Chondrocyte (in vitro differentiated cells): ENCODE results near the gene RNU7-1. TPM values are rescaled to one million over a fixed set of nuclear protein-coding genes. Genes with fewer than 3 reads are reported as not detected.

Experiments used
- DNase-seq: peaks from one replicate; pipeline ENCODE4 v3.0.0; 2021; ENCODE audit warnings: mixed read lengths, low spot score
- H3K27ac Mint-ChIP-seq: one replicate; pipeline ENCODE4 v1.8.0; 2021; ENCODE audit warnings: mild to moderate bottlenecking, moderate library complexity, mixed read lengths; ENCODE audit not compliant: unreplicated experiment
- H3K27me3 Mint-ChIP-seq: 2 replicates; pipeline ENCODE4 v1.8.0; 2021; ENCODE audit warnings: low read depth, mixed read lengths
- H3K36me3 Mint-ChIP-seq: 2 replicates; pipeline ENCODE4 v1.8.0; 2021; ENCODE audit warnings: low read depth, mixed read lengths
- H3K4me1 Mint-ChIP-seq: 2 replicates; pipeline ENCODE4 v1.8.0; 2021; ENCODE audit warnings: low read depth, mild to moderate bottlenecking, mixed read lengths
- H3K4me3 Mint-ChIP-seq: one replicate; pipeline ENCODE4 v1.8.0; 2021; ENCODE audit warnings: mild to moderate bottlenecking, moderate library complexity, mixed read lengths; ENCODE audit not compliant: unreplicated experiment
- H3K9me3 Mint-ChIP-seq: 2 replicates; pipeline ENCODE4 v1.8.0; 2021; ENCODE audit warnings: low read depth, mixed read lengths
- CTCF ChIP-seq: fragments of 200-600 bp; sonication (generic); IDR thresholded peaks from 2 replicates; pipeline ENCODE4 v1.5.0; 2021; ENCODE audit warnings: antibody characterized with exemption, mild to moderate bottlenecking, moderate library complexity
- total RNA-seq: library from RNA; stranded (reverse); gene quantifications from 3 replicates; pipeline ENCODE4 v1.2.1, GENCODE V29; 2021

Gene RNU7-1
- total RNA-seq, 1 donor from 2014 or later, result not detected

DNA sequence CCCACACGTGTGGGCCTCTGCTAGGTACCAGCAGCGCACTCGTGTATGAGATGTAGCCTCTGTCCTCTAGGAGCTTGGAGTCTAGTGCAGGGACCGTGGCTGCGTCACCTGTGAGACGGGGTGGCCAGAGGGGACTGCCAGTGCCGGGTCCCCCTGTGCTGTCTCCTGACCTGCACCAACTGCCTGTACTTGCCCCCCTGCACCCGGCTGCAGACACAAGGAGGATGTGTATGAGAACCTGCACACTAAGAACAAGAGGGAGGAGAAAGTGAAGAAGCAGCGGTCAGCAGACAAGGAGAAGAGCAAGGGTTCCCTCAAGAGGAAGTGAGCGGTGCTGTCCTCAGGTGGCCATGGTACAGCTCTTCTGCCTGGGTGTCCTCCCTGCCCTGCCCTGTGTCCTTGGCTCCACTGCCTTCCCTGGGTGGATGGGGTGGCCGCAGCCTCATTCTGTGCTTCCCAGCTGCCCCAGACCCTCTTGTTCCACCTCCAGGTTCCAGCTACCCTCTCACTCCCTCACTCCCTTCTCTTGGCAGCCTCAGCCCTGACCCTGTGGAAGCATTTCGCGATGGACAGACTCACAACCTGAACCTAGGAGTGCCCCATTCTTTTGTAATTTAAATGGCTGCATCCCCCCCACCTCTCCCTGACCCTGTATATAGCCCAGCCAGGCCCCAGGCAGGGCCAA is 17.1 kb downstream of the RNU7-1 start:
- peaks cover 15% of the 10 kb centered on the region for H3K4me1 Mint-ChIP-seq
- DNase-seq, result no peak
- no peaks in the 10 kb centered on the region for H3K9me3 Mint-ChIP-seq
- no peak overlapping the region for H3K27ac Mint-ChIP-seq
- H3K27me3 Mint-ChIP-seq, result no peaks in the 10 kb centered on the region
- peaks cover 4% of the 10 kb centered on the region for H3K36me3 Mint-ChIP-seq
- peak; percentile 39 for TF ChIP-seq CTCF
- no peak overlapping the region for H3K4me3 Mint-ChIP-seq

DNA sequence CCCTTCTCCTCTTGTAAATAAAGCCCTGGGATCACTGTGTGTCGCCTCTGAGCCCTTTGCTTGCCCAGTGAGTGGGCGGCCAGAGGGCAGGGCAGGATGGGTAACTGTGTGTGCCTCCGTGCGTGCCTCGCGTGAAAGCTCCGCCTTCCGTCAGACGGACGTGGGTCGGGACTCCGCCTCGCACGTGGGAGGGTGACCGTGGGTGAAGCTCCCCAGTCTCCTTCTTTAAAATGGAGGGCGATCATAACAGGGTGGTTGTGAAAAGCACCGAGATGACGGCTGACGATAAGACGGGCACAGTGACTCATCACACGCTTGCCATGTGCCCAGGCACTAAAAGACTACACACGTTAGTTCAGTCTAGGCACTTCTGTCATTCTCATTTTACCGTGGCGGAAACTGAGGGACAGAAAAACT is 17.7 kb downstream of the RNU7-1 start:
- no peak for DNase-seq
- peaks cover 15% of the 10 kb centered on the region for H3K4me1 Mint-ChIP-seq
- H3K36me3 Mint-ChIP-seq, result peaks cover 4% of the 10 kb centered on the region
- H3K4me3 Mint-ChIP-seq, result no peak overlapping the region
- no peaks in the 10 kb centered on the region for H3K9me3 Mint-ChIP-seq
- no peak for TF ChIP-seq CTCF
- no peaks in the 10 kb centered on the region for H3K27me3 Mint-ChIP-seq
- H3K27ac Mint-ChIP-seq, result no peak overlapping the region

DNA sequence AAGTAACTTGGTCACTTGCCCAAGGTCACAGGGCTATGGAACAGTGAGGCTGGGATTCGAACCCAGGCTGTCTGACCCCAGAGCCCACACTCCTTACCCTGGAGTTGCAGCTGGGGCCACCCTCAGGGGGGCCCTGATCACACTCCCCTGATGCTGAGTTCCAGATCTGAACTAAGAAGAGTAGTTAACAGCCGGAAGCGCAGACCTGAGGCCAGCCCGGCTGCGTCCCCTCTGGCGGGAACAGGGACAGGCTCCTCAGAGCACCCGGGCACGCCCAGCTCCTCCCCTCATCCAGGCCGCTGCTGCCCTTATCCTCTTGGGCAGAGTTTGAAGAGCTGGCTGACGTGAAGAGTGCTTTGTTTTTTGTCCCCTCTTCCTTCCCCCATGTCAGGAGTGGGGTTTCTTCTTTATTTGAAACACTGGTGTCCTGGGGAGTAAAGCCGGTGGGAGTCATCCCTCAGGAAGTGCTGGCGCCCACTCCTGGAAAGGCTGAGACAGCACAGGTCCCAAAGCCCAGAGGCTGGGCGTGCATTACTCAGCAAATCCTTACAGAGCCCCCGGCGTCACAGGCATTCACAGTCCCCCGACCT is 18.2 kb downstream of the RNU7-1 start:
- H3K4me3 Mint-ChIP-seq, result peak overlapping the region; percentile 50
- peaks cover 5% of the 10 kb centered on the region for H3K36me3 Mint-ChIP-seq
- peaks cover 15% of the 10 kb centered on the region for H3K4me1 Mint-ChIP-seq
- H3K27ac Mint-ChIP-seq, result peak overlapping the region; percentile 93
- peak; percentile 80 for TF ChIP-seq CTCF
- no peaks in the 10 kb centered on the region for H3K9me3 Mint-ChIP-seq
- H3K27me3 Mint-ChIP-seq, result no peaks in the 10 kb centered on the region
- DNase-seq, result no peak

DNA sequence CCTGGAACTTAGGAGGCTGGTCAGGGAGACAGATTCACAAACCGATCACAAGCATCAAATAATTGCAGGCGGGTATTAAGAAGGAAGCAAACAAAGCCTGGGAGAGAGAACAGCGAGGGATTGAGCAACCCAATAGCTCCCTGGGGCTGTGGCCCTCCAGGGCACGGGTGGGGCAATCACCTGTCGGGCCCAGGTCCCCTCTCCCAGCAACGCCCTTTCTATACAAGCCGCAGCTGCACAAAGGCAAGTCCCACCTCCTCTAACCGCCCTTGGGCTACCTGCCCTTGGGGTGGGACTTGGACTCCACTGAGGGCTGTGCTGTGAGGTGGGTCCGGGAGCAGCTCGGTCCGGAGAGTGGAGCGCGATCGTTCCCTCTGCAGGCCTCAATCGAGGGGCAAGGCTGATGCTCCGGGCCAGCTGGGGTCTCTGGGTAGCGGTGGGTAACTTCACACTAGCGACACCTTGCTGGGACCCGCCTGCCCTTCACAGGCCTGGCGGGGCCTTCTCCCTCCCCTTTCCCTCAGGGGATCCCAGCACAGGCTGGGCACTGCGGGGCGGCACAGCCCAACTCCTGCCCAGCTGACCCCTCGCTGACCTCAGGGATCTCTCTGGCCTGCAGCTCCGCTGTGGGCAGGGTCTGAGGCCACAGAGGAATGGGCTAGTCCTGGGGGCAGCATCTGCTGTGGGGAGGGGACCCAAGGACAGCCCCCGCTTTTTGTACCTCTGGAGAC is 18.8 kb downstream of the RNU7-1 start:
- Mint-ChIP-seq H3K36me3 (peaks cover 8% of the 10 kb centered on the region), H3K4me3 (peak overlapping the region; percentile 50), H3K27me3 (no peaks in the 10 kb centered on the region), H3K4me1 (peaks cover 15% of the 10 kb centered on the region), H3K9me3 (no peaks in the 10 kb centered on the region), H3K27ac (peak overlapping the region; percentile 93)
- no peak for DNase-seq
- TF ChIP-seq CTCF, result peak; percentile 6

GRCh38 chr12:6963016-6963731 is 19.6 kb downstream of the RNU7-1 start:
- Mint-ChIP-seq H3K36me3 (peaks cover 8% of the 10 kb centered on the region), H3K27ac (no peak overlapping the region), H3K4me1 (peaks cover 15% of the 10 kb centered on the region), H3K9me3 (no peaks in the 10 kb centered on the region), H3K4me3 (no peak overlapping the region), H3K27me3 (no peaks in the 10 kb centered on the region)
- DNase-seq, result no peak
- no peak for TF ChIP-seq CTCF
